Osteoblast (primary cell): ENCODE results near the gene TNNI2. TPM values are rescaled to one million over a fixed set of nuclear protein-coding genes. Genes with fewer than 3 reads are reported as not detected.

Experiments
- DNase-seq: peaks from one replicate; pipeline ENCODE4 v3.0.0; 2011; ENCODE audit warnings: low spot score, mixed read lengths; ENCODE audit not compliant: insufficient read length; ENCODE audit errors: missing footprints
- H2AFZ ChIP-seq: 2 replicates; pipeline ENCODE4 v1.6.0; 2011; ENCODE audit warnings: mild to moderate bottlenecking, low read length
- H3K27ac ChIP-seq: 2 replicates; pipeline ENCODE4 v1.5.1; 2011; ENCODE audit warnings: mild to moderate bottlenecking, low read depth, low read length, moderate library complexity
- H3K27me3 ChIP-seq: 2 replicates; pipeline ENCODE4 v1.6.0; 2012; ENCODE audit warnings: mild to moderate bottlenecking, control low read depth, inconsistent platforms, low read length, moderate library complexity; ENCODE audit not compliant: insufficient read depth
- H3K36me3 ChIP-seq: 2 replicates; pipeline ENCODE4 v1.5.1; 2011; ENCODE audit warnings: mild to moderate bottlenecking, low read length, control low read depth, moderate library complexity; ENCODE audit not compliant: insufficient read depth
- H3K4me1 ChIP-seq: 2 replicates; pipeline ENCODE4 v1.5.1; 2011; ENCODE audit warnings: mild to moderate bottlenecking, low read length, control low read depth, moderate library complexity; ENCODE audit not compliant: insufficient read depth
- H3K4me2 ChIP-seq: 2 replicates; pipeline ENCODE4 v1.6.0; 2011; ENCODE audit warnings: mild to moderate bottlenecking, low read length; ENCODE audit not compliant: insufficient read depth
- H3K4me3 ChIP-seq: fragments of 200-600 bp; sonication (generic); 3 replicates; pipeline ENCODE4 v1.5.1; 2012; ENCODE audit warnings: mild to moderate bottlenecking, low read length, inconsistent platforms; ENCODE audit not compliant: insufficient read depth
- H3K79me2 ChIP-seq: 2 replicates; pipeline ENCODE4 v1.6.0; 2012; ENCODE audit warnings: mild to moderate bottlenecking, low read length, control low read depth, inconsistent platforms; ENCODE audit not compliant: insufficient read depth
- H3K9me3 ChIP-seq: 2 replicates; pipeline ENCODE4 v1.5.1; 2011; ENCODE audit warnings: low read depth, low read length, control low read depth
- H4K20me1 ChIP-seq: 2 replicates; pipeline ENCODE4 v1.6.0; 2012; ENCODE audit warnings: mild to moderate bottlenecking, low read length, control low read depth; ENCODE audit not compliant: insufficient read depth
- total RNA-seq: library from RNA; depleted of rRNA; stranded (reverse); fragments of >200 nt; gene quantifications from 2 replicates; pipeline ENCODE4 v1.2.3, GENCODE V29; 2012
- TF ChIP-seq, protein P1 (sequence below): IDR thresholded peaks from 2 replicates; pipeline ENCODE4 v1.5.1; 2011; ENCODE audit warnings: mild to moderate bottlenecking, low read depth, low read length, moderate library complexity; ENCODE audit errors: extremely low read depth

Gene TNNI2
- total RNA-seq, 1 donor: not detected

DNA sequence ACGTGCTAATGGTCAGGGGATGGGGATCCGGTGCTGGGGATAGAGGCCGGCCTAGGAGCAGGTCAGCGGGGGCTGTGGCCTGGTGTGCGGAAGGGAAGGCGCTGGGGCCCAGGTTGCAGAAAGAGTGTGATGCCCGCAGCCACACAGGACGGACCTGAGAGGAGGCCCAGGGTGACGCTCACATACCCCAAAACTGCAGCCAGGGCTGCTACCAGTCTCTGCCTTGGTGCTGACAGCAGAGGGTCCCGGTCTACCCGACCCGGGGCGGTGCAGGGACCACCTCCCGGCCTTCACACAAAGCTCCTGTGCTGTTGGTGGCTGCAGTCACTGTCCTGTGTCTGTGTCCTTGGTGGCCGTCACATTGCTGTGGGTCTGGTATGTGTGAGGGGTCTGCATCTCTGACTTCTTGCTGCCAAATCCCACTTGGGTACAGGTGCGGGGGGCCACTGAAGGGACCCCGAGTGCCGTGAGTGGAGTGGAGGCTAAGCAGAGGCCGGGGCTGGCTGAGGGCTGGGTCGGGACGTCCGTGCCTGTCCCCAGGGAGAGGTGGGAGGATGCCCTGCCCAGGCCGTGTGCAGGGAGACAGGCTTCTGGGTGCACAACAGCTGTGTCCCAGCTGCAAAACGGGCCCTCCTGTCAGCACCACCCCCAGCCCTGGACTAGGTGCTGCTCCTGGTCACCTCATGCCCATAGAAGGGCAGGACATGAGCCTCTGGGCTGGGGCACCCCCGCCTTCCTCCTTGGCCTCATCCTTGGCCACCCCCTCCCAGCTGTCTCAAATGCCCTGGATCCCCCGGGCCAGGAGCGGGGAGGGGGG lies 15.6 kb downstream of the TNNI2 start:
- Histone ChIP-seq H3K4me1 (no peaks in the 10 kb centered on the region), H3K36me3 (no peaks in the 10 kb centered on the region), H3K27ac (no peak overlapping the region), H3K4me2 (no peak overlapping the region), H3K4me3 (no peak overlapping the region), H3K27me3 (no peaks in the 10 kb centered on the region), H4K20me1 (no peaks in the 10 kb centered on the region), H3K9me3 (no peaks in the 10 kb centered on the region), H3K79me2 (no peaks in the 10 kb centered on the region), H2AFZ (no peak overlapping the region)
- DNase-seq: no peak
- TF ChIP-seq, protein P1, sequence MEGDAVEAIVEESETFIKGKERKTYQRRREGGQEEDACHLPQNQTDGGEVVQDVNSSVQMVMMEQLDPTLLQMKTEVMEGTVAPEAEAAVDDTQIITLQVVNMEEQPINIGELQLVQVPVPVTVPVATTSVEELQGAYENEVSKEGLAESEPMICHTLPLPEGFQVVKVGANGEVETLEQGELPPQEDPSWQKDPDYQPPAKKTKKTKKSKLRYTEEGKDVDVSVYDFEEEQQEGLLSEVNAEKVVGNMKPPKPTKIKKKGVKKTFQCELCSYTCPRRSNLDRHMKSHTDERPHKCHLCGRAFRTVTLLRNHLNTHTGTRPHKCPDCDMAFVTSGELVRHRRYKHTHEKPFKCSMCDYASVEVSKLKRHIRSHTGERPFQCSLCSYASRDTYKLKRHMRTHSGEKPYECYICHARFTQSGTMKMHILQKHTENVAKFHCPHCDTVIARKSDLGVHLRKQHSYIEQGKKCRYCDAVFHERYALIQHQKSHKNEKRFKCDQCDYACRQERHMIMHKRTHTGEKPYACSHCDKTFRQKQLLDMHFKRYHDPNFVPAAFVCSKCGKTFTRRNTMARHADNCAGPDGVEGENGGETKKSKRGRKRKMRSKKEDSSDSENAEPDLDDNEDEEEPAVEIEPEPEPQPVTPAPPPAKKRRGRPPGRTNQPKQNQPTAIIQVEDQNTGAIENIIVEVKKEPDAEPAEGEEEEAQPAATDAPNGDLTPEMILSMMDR: no peak

DNA sequence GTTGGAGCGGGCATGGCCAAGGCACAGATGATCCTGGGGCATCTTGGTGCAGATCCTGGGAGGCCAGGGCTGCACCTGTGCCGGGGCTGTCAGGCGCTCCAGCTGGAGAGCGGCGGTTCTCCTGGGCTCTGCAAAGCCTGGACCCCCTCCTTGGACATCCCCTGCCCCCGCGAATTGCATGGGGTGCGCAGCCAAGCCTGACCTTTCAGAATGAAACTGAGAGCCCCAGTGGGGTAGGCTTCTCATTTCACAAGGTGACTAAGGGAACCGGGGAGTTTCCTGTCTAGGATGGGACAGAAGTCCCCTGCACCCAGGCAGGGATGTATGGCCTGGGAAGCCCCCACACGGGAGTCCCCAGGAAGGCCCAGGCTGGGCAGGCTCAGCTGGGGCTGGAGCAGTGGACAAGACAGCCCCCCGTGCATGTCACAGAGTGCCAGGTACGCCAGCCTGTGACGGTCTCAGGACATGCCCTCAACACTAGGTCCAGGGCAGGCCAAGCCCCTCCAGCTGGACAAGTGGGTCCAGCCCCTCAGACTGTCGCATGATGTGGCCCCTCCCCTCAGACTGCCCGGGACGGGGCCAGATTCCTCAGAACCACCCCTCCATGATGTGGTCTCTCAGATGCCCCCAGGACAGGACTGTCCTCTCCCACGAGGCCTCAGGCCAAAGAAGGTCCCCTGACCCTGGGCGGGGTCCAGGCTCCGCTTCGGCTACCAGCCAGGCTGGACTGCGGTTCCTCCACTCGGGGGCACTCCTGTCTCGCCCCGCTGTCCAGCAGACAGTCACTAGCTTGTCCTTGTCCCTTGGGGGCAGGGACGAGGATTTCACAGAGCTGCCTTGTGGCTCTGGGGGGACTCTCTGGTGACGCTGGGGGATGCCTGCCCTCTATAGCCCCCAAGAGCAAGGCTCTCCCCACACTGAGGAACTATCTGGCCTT lies 16.4 kb downstream of the TNNI2 start:
- Histone ChIP-seq H3K36me3 (no peaks in the 10 kb centered on the region), H3K4me1 (no peaks in the 10 kb centered on the region), H3K9me3 (no peaks in the 10 kb centered on the region), H3K27me3 (no peaks in the 10 kb centered on the region), H3K4me3 (no peak overlapping the region), H3K27ac (no peak overlapping the region), H3K79me2 (no peaks in the 10 kb centered on the region), H2AFZ (no peak overlapping the region), H4K20me1 (no peaks in the 10 kb centered on the region), H3K4me2 (no peak overlapping the region)
- DNase-seq: no peak
- TF ChIP-seq, protein P1: no peak

DNA sequence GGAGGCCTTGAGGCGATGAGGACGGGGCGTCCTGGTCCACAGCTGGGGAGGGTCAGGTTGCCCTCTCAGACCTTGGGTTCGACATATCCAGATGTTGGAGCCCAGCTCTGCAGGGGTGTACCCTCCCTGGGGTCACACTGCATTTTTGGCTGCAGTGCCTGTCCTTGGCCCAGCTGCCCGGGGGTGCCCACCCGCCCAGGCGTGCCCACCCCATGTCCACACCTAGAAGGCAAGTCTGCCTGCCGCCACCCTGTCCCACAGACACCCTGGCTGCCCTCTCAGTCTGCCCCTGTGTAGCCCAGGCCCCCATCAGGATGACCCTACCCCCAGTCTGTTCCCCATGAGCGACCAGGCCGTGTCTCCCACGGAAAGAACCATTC lies 17.1 kb downstream of the TNNI2 start:
- Histone ChIP-seq H3K27me3 (no peaks in the 10 kb centered on the region), H3K4me3 (no peak overlapping the region), H3K79me2 (no peaks in the 10 kb centered on the region), H2AFZ (no peak overlapping the region), H3K36me3 (no peaks in the 10 kb centered on the region), H3K4me2 (no peak overlapping the region), H4K20me1 (no peaks in the 10 kb centered on the region), H3K27ac (no peak overlapping the region), H3K4me1 (no peaks in the 10 kb centered on the region), H3K9me3 (no peaks in the 10 kb centered on the region)
- DNase-seq: no peak
- TF ChIP-seq, protein P1: no peak
